ENCODE measurements around the gene TMEM151B.

Gene TMEM151B

DNA sequence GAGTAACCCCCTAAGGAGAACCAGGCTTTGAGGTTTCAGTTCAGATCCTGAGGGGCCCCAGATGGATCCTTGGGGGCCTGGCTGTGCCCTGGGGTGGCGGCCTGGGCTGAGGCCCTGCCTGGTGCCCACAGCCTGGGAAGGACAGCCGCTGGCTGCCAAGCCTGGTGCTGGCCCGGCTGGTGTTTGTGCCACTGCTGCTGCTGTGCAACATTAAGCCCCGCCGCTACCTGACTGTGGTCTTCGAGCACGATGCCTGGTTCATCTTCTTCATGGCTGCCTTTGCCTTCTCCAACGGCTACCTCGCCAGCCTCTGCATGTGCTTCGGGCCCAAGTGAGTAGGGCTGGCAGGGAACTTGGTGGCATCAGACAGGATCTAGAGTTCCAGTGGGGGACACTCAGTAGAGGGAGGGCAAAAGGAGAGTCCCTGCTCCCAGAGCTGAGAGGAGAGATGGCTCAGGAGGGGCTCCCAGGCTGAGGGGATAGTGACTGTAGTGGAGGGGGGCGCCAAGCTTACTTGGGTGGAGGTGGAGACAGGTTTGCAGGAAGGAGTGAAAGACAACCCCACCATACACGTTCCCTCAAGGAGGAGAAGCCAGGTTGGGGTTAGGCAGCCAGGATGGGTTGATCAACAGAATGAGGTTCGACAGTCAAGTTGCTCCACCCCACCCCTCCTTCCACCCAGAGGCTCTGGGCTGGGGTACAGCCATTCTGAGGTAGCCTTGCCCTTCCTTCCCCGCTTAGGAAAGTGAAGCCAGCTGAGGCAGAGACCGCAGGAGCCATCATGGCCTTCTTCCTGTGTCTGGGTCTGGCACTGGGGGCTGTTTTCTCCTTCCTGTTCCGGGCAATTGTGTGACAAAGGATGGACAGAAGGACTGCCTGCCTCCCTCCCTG, 37.3 kb upstream of the TMEM151B start:
- no peak for DNase-seq

DNA sequence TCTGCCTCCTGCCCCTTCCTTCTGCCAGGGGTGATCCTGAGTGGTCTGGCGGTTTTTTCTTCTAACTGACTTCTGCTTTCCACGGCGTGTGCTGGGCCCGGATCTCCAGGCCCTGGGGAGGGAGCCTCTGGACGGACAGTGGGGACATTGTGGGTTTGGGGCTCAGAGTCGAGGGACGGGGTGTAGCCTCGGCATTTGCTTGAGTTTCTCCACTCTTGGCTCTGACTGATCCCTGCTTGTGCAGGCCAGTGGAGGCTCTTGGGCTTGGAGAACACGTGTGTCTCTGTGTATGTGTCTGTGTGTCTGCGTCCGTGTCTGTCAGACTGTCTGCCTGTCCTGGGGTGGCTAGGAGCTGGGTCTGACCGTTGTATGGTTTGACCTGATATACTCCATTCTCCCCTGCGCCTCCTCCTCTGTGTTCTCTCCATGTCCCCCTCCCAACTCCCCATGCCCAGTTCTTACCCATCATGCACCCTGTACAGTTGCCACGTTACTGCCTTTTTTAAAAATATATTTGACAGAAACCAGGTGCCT, 36.6 kb upstream of the TMEM151B start:
- no peak for DNase-seq

DNA sequence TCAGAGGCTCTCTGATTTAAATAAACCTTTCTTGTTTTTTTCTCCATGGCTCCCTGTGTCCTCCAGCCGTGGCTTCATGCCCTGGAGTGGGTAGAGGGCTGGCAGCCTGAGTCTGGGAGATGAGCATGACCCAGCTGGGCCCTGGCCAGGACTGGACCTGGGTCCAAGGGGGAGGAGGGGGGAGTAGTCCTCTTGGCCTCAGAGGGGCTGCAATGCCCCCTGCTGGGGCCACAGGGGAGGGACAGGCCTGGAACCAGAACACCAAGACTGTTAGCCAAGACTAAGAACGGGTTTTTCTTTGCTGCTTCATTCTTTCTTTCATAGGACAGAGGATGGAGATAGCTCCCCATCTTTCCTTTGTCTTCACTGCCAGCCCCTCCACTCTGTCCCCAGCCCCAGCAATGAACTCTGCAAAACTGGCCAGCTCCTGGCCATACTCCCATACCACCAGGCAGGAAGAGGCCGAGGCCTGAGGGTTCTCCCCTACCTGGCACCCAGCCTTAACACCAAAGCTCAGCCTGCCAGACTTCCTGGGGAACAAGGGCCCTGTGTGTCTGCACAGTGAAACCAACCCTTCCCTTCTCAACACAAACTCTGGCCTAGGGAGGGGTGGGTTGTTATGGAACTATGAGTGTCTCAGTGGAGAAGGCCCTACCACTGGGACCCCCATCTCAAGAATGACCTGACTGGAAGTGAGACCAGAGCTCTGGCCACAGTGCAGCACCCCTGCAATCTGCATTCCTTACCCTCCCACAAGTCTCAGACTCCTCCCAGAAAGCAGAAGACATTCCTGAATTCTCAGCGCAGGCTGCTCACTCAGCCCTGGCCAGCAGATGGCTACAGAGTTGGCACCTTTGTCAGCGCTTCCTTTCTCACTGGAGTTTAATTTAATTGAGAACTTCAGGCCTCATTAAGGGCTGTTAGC, 35.9 kb upstream of the TMEM151B start:
- no peak for DNase-seq

DNA sequence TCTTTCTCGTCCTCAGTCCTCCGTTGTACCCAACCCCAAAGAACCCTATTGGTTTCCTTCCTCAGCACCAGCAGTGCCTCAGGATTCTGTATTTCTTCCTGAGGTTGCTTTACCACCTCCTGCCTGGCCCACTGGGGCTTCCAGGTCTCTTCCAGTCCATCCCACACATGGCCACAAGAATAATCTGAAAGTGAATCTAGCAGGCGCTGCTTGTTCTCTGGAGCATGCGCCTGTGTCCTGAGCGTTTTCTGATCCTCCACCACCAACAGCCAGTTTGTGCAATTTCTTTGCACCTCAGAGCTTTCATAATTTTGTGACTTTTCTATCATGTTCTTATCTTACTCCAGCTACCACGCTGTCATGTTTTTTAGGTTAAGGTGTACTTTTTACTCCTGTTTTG, 35.0 kb upstream of the TMEM151B start:
- no peak for DNase-seq

DNA sequence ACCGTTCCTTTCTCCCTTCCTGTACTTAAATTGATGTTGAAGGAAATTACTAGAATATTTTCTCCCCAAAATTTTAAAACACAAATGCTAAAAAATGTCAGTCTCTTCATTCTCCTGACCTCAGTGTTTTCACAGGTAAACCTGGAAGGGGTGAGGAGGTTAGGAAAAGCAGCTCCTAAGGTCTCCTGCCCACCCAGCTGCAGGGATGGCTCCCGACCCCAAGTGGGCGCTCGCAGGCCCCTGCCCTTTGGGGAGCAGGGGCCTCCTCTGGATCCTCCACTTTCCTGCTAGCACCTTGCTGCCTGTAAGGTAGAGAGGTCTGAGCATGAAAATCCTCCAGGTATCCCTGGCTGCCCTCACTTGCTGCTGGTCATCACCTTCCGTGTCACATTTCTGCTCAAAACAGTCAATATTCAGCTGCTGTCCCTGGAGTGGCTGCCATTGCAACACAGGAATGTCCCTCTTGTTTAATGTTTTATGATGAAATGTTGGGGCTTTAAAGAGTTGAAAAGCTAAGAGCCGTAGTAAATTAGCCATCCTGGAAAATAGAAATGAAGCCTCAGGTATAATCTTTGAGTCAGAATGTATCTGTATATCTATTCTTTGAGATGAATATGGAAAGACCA, 34.2 kb upstream of the TMEM151B start:
- DNase-seq = no peak

DNA sequence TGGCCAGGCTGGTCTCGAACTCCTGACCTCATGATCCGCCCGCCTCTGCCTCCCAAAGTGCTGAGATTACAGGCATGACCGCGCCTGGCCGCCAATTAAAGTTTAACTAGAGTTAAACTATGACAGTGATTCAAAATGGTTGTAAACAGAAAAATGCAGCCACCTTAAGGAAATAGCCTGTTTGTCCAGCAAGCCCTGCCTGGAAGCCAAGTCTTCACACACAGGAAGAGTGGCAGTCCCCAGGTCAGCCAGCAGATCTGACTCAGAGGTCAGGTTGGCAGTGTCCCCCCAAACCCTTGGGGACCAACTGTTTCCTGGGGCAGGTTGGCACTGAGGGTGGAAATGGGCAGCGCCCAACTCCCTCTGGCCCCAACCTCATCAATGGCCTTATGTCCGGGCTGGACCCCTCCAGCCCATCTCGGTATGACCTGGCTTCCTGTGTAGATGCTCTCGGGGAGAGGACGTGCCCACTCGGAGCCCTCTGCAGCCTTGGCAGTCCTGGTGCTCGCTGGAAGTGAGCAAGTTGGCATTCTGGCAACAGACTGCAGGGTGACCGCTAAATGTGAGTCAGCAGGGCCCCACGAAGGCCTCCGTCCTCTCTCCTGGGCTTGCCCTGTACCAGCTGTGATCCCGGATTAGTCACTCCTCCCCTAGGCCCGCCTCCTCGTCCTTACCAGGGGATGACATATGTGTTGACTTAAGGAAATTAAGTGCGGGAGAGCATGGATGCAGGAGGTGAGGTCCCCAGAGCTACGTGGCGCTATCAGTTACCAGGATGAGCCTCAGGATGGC, 33.0 kb upstream of the TMEM151B start:
- peak; percentile 47 for DNase-seq

DNA sequence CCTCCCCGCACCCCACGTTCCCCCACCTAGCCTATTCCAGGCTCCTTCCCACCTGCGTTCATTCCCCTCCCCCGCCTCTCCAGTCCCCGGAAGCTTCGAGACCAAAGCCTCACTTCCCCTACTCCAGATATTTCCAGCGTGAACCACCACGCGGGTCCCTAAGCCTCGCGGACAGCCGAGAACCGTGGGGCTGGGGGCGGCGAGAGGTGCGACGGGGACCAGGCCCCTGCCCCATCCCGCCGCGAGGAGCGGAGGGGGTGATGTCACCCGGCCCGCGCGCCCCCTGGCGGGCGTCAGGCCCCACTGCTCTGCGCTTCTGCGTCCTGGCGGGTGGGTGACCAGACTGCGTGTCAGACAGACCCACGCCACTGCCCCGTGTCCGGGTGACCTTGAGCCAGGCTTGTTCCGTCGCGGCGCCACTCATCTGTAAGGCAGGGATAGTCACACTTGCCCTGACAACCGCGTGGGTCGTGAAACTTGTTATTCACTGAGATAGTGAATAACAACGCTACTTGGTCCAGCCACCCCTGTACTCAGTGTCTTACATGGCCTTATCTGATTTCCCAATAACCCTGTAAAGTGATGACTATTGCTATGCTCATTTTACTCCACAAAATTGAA, 32.3 kb upstream of the TMEM151B start:
- DNase-seq = peak; percentile 60

DNA sequence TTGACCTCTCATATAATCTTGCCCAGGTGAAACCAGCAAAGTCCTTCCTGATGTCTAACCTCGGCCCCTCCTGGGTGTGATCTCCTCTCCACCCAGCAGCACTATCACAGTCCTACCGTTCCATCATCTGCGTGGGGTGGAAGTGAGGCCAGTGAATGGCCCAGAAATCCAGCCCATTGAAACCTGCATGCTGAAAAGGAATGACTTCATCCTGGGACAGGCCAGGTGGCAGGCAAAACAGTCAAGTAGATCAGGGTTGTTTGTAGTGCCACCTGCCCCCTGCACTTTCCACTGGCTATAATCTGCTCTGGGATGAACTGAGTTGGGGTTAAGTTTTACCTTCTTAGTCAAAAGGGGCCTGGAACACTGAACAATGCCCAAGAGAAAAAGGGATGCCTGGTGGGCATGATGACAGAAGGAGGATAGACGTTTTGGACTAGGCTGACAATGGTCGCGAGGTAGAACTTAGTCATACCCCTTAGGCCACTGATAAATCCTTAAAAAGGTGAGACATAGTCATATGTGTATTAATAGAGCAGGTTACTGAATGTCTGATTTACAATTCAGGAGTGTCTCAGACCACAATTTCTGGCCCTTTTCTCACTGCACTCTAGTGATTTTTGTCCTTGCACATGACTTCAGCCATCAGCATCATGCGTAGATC, 31.4 kb upstream of the TMEM151B start:
- DNase-seq = no peak

DNA sequence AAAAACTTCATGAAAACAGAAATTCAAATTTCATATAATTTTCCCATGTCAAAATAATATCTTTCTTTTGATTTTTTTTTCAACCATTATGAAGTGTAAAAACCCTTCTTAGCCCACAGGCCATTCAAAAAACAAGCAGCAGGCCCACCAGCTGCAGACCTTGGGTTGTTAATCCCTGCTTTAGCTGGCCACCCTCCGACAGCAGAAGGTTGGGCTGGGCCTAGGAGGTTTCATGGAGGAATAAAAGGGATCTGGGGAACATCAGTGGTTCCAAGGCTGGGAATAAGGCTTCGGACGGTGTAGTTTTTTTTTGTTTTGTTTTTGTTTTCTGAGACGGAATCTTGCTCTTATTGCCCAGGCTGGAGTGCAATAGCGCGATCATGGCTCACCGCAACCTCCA, 26.9 kb upstream of the TMEM151B start:
- DNase-seq = no peak

DNA sequence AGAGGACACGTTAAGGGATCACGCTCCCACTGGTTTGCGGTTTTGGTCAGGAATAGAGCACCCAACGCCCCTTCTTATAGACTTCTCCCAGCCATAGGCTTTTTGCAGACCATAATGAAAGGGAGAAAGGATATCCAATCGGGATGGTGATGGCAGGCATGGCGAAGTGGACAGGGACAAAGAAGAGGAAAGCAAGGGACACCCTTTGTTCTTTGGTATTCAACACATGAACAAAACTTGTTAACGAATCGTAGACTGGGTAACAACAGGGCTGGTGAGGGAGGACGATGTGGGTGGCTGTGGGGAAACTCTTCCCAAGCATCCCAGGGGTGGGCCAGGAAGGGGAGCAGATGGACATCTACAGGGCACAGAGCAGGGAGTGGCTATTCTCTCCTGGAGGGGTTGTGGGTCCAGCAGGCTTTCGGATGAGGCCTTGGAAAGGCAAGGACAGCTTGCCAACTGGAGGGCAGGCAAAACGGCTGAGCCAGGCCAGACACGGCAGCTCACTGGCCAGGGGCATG, 24.8 kb upstream of the TMEM151B start:
- DNase-seq = no peak

DNA sequence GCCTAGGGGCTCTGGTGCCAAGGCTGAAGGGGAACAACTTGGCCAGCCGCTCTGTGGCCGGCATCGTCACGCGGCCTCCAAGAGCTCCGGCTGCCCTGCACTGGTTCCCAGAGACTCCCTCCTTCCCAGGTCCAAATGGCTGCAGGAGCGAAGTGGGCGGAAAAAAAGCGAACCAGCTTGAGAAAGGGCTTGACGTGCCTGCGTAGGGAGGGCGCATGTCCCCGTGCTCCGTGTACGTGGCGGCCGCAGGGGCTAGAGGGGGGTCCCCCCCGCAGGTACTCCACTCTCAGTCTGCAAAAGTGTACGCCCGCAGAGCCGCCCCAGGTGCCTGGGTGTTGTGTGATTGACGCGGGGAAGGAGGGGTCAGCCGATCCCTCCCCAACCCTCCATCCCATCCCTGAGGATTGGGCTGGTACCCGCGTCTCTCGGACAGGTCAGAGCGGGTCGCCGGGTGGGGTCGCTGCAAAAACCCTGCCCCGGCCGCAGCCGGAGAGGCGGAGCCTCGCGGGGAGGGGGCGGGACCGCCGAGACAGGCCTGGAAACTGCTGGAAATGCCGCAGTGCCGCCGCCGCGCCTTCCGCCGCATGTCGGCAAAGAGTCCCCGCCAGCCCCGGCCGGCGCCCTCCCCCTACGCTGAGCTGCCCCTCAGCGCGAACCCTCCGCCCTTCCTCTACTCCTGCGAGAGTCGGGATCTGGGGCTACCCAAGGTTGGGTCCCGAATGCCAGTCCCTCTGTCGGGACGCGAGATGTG, 24.2 kb upstream of the TMEM151B start:
- peak; percentile 72 for DNase-seq

DNA sequence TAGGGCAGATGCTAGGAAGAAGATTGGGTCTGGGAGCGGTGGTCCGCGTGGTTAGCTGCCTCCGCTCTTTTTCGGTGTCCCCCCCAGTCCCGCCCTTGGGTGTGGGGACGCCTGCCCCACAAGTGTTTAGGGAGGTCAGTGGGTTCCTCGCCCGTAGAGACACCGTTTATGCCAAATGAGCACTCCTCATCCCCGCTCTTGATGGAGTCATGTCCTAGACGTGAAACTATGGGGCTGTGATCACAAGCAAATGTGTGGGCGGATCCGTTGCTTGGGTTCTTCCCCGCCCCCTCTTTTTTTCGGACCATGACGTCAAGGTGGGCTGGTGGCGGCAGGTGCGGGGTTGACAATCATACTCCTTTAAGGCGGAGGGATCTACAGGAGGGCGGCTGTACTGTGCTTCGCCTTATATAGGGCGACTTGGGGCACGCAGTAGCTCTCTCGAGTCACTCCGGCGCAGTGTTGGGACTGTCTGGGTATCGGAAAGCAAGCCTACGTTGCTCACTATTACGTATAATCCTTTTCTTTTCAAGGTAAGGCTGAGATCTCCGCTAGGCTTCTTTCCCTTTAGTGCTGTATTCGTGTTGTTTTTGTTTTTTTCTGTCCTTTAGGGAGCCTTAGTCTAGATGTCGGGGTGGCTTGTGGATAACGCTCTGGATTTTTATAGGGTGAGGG, 23.4 kb upstream of the TMEM151B start, which contains the start of gene HSP90AB1:
TSS of gene HSP90AB1 (plus strand) at position 439 of the 675 bp plus-strand sequence. CDS start 1,529 bp downstream, outside the sequence.
- DNase-seq = peak; percentile 96

DNA sequence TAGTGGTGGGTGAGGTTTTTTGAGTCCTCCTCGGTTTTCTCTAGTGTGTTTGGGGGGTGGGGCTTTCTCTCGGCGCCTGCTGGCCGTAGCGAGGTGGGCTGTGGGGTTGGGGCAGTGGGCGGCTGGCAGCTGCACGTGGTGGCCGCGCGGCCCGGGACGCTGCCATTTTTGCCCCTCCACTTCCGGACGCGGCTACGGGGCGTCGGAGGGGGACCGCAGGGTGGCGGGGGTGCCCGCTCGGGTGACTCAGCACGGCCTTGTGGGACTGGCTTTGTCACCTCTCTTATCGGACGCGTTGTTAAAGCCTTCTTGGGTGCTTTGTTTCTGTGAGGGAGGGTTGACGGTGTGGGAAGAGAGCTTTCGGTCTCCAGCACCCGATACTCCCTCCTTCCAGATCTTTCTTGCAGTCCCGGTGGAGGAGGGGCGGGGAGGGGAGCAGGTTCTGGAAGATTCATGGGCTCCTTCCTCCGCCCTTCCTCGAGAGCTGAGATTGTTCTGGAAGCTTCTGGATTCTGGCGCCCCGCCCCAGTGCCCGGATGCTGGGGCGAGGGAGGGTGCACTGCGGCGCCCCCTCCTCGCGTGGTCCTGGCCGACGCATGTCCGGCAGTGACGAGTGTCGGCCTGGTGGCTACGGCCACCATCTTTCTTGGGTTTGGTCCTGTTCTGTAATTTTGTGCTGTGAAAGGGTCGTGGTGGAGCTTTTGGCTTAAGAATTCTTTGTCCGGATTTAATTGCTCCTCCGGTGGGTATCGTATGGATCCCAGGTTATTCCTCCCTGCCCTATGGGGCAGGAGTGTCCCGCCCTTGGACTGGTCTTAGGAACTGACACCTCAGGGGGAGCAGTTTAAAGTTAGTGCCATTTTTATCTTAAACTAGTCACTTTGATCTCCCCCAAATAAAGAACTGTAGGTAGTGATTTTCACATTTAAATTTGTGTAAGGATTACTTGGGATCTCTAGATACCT, 22.6 kb upstream of the TMEM151B start:
- DNase-seq = peak; percentile 65

DNA sequence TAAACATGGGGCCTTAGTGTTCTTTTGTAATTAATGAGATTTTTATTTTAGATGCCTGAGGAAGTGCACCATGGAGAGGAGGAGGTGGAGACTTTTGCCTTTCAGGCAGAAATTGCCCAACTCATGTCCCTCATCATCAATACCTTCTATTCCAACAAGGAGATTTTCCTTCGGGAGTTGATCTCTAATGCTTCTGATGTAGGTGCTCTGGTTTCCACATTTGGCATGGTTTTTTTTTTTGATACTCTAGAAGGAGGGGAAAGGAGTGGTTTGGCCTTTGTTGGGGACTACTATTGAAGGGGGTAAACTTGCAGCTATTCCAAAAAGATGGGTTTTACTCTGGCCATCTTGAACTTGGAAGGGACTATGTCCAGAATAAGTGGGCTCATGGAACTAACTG, 21.7 kb upstream of the TMEM151B start:
- no peak for DNase-seq

DNA sequence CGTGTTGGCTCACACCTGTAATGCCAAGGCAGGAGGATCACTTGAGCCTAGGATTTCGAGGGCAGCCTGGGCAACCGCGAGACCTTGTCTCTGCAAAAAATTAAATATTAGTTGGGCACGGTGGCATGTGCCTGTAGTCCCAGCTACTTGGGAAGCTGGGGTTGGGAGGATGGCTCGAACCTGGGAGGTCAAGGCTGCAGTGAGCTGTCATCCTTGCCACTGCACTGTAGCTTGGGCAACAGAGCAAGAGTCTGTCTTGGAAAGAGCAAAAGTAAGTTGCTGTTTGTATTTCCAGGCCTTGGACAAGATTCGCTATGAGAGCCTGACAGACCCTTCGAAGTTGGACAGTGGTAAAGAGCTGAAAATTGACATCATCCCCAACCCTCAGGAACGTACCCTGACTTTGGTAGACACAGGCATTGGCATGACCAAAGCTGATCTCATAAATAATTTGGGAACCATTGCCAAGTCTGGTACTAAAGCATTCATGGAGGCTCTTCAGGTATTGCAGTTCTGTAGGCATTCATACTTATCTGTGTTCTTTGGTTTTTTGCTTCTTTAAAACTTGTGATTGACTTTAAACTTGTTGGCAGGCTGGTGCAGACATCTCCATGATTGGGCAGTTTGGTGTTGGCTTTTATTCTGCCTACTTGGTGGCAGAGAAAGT, 21.0 kb upstream of the TMEM151B start:
- no peak for DNase-seq

DNA sequence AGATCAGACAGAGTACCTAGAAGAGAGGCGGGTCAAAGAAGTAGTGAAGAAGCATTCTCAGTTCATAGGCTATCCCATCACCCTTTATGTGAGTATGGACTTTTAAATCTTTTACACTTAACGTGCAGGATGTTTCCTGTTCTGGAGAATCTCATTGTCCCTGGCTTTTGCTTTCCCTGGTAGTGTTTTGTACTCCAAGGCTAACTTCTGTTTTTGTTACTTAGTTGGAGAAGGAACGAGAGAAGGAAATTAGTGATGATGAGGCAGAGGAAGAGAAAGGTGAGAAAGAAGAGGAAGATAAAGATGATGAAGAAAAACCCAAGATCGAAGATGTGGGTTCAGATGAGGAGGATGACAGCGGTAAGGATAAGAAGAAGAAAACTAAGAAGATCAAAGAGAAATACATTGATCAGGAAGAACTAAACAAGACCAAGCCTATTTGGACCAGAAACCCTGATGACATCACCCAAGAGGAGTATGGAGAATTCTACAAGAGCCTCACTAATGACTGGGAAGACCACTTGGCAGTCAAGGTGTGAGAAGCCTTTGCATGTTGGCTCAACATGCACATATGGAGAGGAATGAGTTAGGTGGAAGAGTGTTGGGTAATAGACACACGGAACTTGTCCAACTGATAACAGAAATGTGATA, 20.1 kb upstream of the TMEM151B start:
- DNase-seq = no peak

DNA sequence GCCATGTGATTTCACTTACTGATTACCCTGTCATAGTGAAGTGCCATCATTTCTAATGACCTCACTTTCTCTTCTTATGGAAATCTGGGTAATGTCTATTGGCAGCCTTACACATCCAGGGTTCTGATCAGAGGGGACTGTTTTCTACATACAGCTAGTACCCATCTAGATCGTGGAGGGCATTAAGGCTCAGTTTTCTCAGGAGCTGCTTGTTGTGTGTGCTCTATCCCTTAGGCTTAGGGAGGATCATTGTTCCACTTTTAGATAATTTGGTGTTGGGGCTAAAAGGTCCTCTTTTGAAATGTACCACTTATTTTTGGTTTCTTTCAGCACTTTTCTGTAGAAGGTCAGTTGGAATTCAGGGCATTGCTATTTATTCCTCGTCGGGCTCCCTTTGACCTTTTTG, 19.5 kb upstream of the TMEM151B start:
- DNase-seq = no peak

Data from effector CD8-positive, alpha-beta T cell (primary cell).